ENCODE measurements around the gene KIAA0930. TPM values are rescaled to one million over a fixed set of nuclear protein-coding genes. Genes with fewer than 3 reads are reported as not detected.

The KIAA0930 gene
- total RNA-seq, 3 donors from 2014 or later (not counting 1 experiment from before 2014, with no cell fraction given): 32.6 to 39.1 (median 38.4) TPM

DNA sequence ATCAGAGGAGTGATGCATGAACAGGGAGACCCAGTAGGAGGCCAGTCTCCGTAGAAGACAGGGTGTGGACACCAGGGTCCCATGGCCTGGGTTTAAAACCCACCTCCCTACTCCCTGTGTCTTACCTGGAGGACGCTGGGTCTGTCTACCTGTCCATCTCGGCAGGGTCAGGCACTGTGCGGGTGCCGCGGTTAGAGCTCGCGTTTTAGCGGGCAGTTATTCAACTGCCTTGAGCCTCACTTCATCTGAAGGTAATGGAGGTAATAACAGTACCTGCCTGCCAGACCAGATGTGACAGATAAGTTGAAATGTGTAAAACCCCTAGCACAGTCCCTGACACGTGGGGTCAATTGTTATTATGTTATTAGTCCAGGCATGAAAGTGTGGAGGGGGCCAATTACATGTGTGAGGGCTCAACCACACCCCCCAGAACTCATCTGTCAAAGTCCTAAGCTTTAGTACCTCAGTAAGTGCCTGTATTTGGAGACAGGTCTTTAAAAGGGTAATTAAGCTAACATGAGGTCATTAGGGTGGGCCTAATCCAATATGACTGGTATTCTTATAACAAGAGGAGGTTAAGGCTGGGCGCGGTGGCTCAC, 35.9 kb upstream of the KIAA0930 start:
- no peaks in the 10 kb centered on the region for H3K36me3 Mint-ChIP-seq

GRCh38 chr22:45273452-45274075, 32.9 kb upstream of the KIAA0930 start:
- Mint-ChIP-seq H3K27ac (no peak overlapping the region), H3K36me3 (no peaks in the 10 kb centered on the region), H3K4me1 (peaks cover 5 to 10% of the 10 kb centered on the region in 2 donors), H3K27me3 (ENCODE audit: low read depth in 2 of 2) (peaks cover 16 to 39% of the 10 kb centered on the region in 2 donors), H3K4me3 (no peak overlapping the region), H3K9me3 (no peaks in the 10 kb centered on the region)
- ATAC-seq (no peak), DNase-seq (no peak)
- TF ChIP-seq CTCF (IDR thresholded peaks at IDR 0.05): no peak
- Histone ChIP-seq H3K36me3 (ENCODE audit: control insufficient read depth, insufficient read depth, low read length) (no peaks in the 10 kb centered on the region), H3K4me1 (ENCODE audit: control insufficient read depth, insufficient read depth, low read length) (peaks cover 10% of the 10 kb centered on the region), H3K9me3 (ENCODE audit: control insufficient read depth, insufficient read depth, low read length) (no peaks in the 10 kb centered on the region), H3K4me3 (ENCODE audit: low read length) (no peak overlapping the region), H3K27ac (ENCODE audit: low read length) (no peak overlapping the region), H3K27me3 (ENCODE audit: control insufficient read depth, insufficient read depth, low read length) (peaks cover 14% of the 10 kb centered on the region)
- WGBS (ENCODE audit: insufficient coverage): 87% methylated on average over 15 of the region's 15 CpGs
- intact Hi-C loops (cut with micrococcal nuclease): loop anchor here (5.0 kb wide), 1 partner anchor 279 kb away; no protein-coding TSS in a partner anchor

More for the DNA sequence above, 35.9 kb upstream of the KIAA0930 start:
- Histone ChIP-seq H3K9me3 (ENCODE audit: control insufficient read depth, insufficient read depth, low read length) (no peaks in the 10 kb centered on the region), H3K4me3 (ENCODE audit: low read length) (no peak overlapping the region), H3K27me3 (ENCODE audit: control insufficient read depth, insufficient read depth, low read length) (no peaks in the 10 kb centered on the region), H3K4me1 (ENCODE audit: control insufficient read depth, insufficient read depth, low read length) (no peaks in the 10 kb centered on the region), H3K36me3 (ENCODE audit: control insufficient read depth, insufficient read depth, low read length) (no peaks in the 10 kb centered on the region), H3K27ac (ENCODE audit: low read length) (no peak overlapping the region)
- TF ChIP-seq CTCF (IDR thresholded peaks at IDR 0.05): no peak
- no peak overlapping the region for H3K27ac Mint-ChIP-seq
- no peak for ATAC-seq
- H3K27me3 Mint-ChIP-seq (ENCODE audit: low read depth in 2 of 2): peaks cover 12 to 29% of the 10 kb centered on the region in 2 donors
- no peak for DNase-seq
- 88% methylated on average over 12 of the region's 12 CpGs for WGBS (ENCODE audit: insufficient coverage)
- no peak overlapping the region for H3K4me3 Mint-ChIP-seq
- intact Hi-C loops (cut with micrococcal nuclease): no loop called here
- no peaks in the 10 kb centered on the region for H3K9me3 Mint-ChIP-seq
- H3K4me1 Mint-ChIP-seq: no peaks in the 10 kb centered on the region

GRCh38 chr22:45272498-45272897, 31.8 kb upstream of the KIAA0930 start:
- Histone ChIP-seq H3K36me3 (ENCODE audit: control insufficient read depth, insufficient read depth, low read length) (no peaks in the 10 kb centered on the region), H3K27me3 (ENCODE audit: control insufficient read depth, insufficient read depth, low read length) (peaks cover 15% of the 10 kb centered on the region), H3K4me3 (ENCODE audit: low read length) (no peak overlapping the region), H3K4me1 (ENCODE audit: control insufficient read depth, insufficient read depth, low read length) (peaks cover 18% of the 10 kb centered on the region), H3K27ac (ENCODE audit: low read length) (no peak overlapping the region), H3K9me3 (ENCODE audit: control insufficient read depth, insufficient read depth, low read length) (no peaks in the 10 kb centered on the region)
- Mint-ChIP-seq H3K4me1 (peaks cover 5 to 10% of the 10 kb centered on the region in 2 donors), H3K4me3 (no peak overlapping the region), H3K36me3 (no peaks in the 10 kb centered on the region), H3K9me3 (no peaks in the 10 kb centered on the region), H3K27ac (no peak overlapping the region), H3K27me3 (ENCODE audit: low read depth in 2 of 2) (peaks cover 16 to 32% of the 10 kb centered on the region in 2 donors)
- ATAC-seq: no peak
- TF ChIP-seq CTCF (IDR thresholded peaks at IDR 0.05): no peak
- WGBS (ENCODE audit: insufficient coverage): 87% methylated on average over 7 of the region's 7 CpGs
- DNase-seq: no peak
- intact Hi-C loops (cut with micrococcal nuclease): loop anchor here (5.0 kb wide), 1 partner anchor 280 kb away; no protein-coding TSS in a partner anchor

All from natural killer cell (primary cell).